Suprapubic skin (tissue), 4 donors: ENCODE measurements around the gene RANBP1. TPM values are rescaled to one million over a fixed set of nuclear protein-coding genes. Genes with fewer than 3 reads are reported as not detected.

Experiments
- DNase-seq, 2 donors: peaks; one replicate each; pipeline ENCODE4 v3.0.0-alpha.2; 2019; ENCODE audit warnings: low spot score in 2 of 2
- H3K27ac ChIP-seq: fragments of 200-600 bp; sonication (generic); one replicate; pipeline ENCODE4 v1.5.1; 2019
- H3K27me3 ChIP-seq: fragments of 200-600 bp; sonication (generic); one replicate; pipeline ENCODE4 v1.5.1; 2019
- H3K36me3 ChIP-seq: fragments of 200-600 bp; sonication (generic); one replicate; pipeline ENCODE4 v1.5.1; 2019
- H3K4me1 ChIP-seq: fragments of 200-600 bp; sonication (generic); one replicate; pipeline ENCODE4 v1.5.1; 2019
- H3K4me3 ChIP-seq: fragments of 200-600 bp; sonication (generic); one replicate; pipeline ENCODE4 v1.5.1; 2019; ENCODE audit warnings: mild to moderate bottlenecking
- H3K9me3 ChIP-seq: fragments of 200-600 bp; sonication (generic); one replicate; pipeline ENCODE4 v1.5.1; 2019
- EP300 ChIP-seq: sonication (generic); formaldehyde crosslinking; IDR thresholded peaks from one replicate; pipeline ENCODE4 v1.6.1; 2017; ENCODE audit warnings: antibody characterized with exemption
- POLR2A ChIP-seq, 2 donors: fragments of 450-650 bp; IDR thresholded peaks; one replicate each; pipeline ENCODE4 v1.6.1; 2017; ENCODE audit warnings: antibody characterized with exemption in 2 of 2, mild to moderate bottlenecking in 2 of 2, moderate library complexity in 2 of 2
- POLR2AphosphoS5 ChIP-seq, 3 donors: sonication (generic); formaldehyde crosslinking; IDR thresholded peaks; one replicate each; pipeline ENCODE4 v1.6.1; 2017; ENCODE audit warnings: antibody characterized with exemption in 3 of 3
- WGBS: methylation state at CpG from one replicate; pipeline ENCODE4 v1.1.5; 2018; 5-methylcytosine and 5-hydroxymethylcytosine counted together
- total RNA-seq, 4 donors: library from RNA; depleted of rRNA; stranded (reverse); fragments of >200 nt; gene quantifications; one replicate each; pipeline ENCODE4 v1.1.0, GENCODE V29; 2016
- TF ChIP-seq, protein P1 (sequence below), 2 donors: fragments of 200-600 bp in 1 of 2; fragments of 450-650 bp in 1 of 2; sonication (generic) in 1 of 2; IDR thresholded peaks; one replicate each; pipeline ENCODE4 v1.5.1; 2016 to 2019; ENCODE audit warnings: antibody characterized with exemption in 2 of 2, mild to moderate bottlenecking in 1 of 2, moderate library complexity in 1 of 2

The RANBP1 gene
- total RNA-seq, 4 donors from 2014 or later: 107 to 150 (median 119) TPM

- TF ChIP-seq POLR2AphosphoS5 (IDR thresholded peaks at IDR 0.05) (no peak), EP300 (no peak), POLR2A (IDR thresholded peaks at IDR 0.05) (no peak)
- TF ChIP-seq, protein P1, sequence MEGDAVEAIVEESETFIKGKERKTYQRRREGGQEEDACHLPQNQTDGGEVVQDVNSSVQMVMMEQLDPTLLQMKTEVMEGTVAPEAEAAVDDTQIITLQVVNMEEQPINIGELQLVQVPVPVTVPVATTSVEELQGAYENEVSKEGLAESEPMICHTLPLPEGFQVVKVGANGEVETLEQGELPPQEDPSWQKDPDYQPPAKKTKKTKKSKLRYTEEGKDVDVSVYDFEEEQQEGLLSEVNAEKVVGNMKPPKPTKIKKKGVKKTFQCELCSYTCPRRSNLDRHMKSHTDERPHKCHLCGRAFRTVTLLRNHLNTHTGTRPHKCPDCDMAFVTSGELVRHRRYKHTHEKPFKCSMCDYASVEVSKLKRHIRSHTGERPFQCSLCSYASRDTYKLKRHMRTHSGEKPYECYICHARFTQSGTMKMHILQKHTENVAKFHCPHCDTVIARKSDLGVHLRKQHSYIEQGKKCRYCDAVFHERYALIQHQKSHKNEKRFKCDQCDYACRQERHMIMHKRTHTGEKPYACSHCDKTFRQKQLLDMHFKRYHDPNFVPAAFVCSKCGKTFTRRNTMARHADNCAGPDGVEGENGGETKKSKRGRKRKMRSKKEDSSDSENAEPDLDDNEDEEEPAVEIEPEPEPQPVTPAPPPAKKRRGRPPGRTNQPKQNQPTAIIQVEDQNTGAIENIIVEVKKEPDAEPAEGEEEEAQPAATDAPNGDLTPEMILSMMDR (IDR thresholded peaks at IDR 0.05): no peak
- Histone ChIP-seq H3K27me3 (no peaks in the 10 kb centered on the region), H3K4me3 (no peak overlapping the region), H3K9me3 (peaks cover 4% of the 10 kb centered on the region), H3K36me3 (peaks cover 76% of the 10 kb centered on the region), H3K27ac (no peak overlapping the region), H3K4me1 (peaks cover 3% of the 10 kb centered on the region)
- 99% methylated on average over 5 of the region's 6 CpGs for WGBS
- DNase-seq: no peak
These were observed 16.7 kb upstream of the RANBP1 start for GRCh38 chr22:20099099-20099711.

- TF ChIP-seq POLR2A (IDR thresholded peaks at IDR 0.05): no peak
- no peak for TF ChIP-seq EP300
- TF ChIP-seq, protein P1 (IDR thresholded peaks at IDR 0.05): no peak
- no peak for TF ChIP-seq POLR2AphosphoS5 (IDR thresholded peaks at IDR 0.05)
- no peak overlapping the region for H3K4me3 ChIP-seq
- no peak for DNase-seq
- H3K36me3 ChIP-seq: peaks cover 75% of the 10 kb centered on the region
- WGBS: 82% methylated on average over 8 of the region's 8 CpGs
- peaks cover 3% of the 10 kb centered on the region for H3K4me1 ChIP-seq
- no peak overlapping the region for H3K27ac ChIP-seq
- peaks cover 3% of the 10 kb centered on the region for H3K9me3 ChIP-seq
- no peaks in the 10 kb centered on the region for H3K27me3 ChIP-seq
These were observed 14.3 kb upstream of the RANBP1 start for GRCh38 chr22:20101638-20102037.

DNA sequence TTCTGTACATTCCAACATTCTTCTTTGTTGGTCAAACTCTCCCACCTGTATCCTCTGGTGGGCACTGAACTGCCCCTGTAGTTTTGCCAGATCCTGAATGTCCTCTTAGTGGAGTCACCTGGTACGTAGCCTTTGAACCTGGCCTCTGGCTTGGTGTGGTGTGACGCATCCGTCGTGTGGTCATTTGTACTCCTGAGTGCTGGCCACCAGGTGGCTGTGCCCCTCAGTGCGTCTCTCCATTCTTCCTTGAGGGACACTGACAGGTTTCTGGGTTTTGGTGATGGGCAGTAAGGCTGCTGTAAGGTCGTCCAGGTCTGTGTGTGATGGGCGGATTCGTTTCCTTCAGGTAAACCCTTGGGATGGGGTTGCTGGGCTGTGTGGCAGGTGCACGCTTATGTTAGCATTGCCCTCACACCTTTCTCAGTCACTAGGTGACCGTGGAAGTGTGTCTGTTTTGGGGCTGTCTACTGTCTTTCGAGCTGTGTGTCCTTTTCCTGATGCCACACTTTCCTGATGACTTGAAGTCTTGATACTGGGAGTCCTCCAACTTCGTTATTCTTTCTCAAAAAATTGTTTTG, 13.6 kb upstream of the RANBP1 start:
- DNase-seq: no peak
- Histone ChIP-seq H3K27ac (no peak overlapping the region), H3K36me3 (peaks cover 75% of the 10 kb centered on the region), H3K27me3 (no peaks in the 10 kb centered on the region), H3K4me1 (peaks cover 3% of the 10 kb centered on the region), H3K4me3 (no peak overlapping the region), H3K9me3 (no peaks in the 10 kb centered on the region)
- no peak for TF ChIP-seq EP300
- TF ChIP-seq POLR2A (IDR thresholded peaks at IDR 0.05): no peak
- TF ChIP-seq POLR2AphosphoS5 (IDR thresholded peaks at IDR 0.05): no peak
- TF ChIP-seq, protein P1 (IDR thresholded peaks at IDR 0.05): no peak
- 91% methylated on average over 12 of the region's 12 CpGs for WGBS

- Histone ChIP-seq H3K36me3 (peaks cover 76% of the 10 kb centered on the region), H3K4me1 (no peaks in the 10 kb centered on the region), H3K9me3 (no peaks in the 10 kb centered on the region), H3K27ac (no peak overlapping the region), H3K27me3 (no peaks in the 10 kb centered on the region), H3K4me3 (no peak overlapping the region)
- WGBS: 97% methylated on average over 7 of the region's 7 CpGs
- no peak for DNase-seq
- TF ChIP-seq EP300: no peak
- TF ChIP-seq, protein P1 (IDR thresholded peaks at IDR 0.05): no peak
- TF ChIP-seq POLR2AphosphoS5 (IDR thresholded peaks at IDR 0.05): no peak
- no peak for TF ChIP-seq POLR2A (IDR thresholded peaks at IDR 0.05)
These were observed 10.3 kb upstream of the RANBP1 start for GRCh38 chr22:20105456-20106204.

GRCh38 chr22:20106205-20106848, 9.6 kb upstream of the RANBP1 start:
- Histone ChIP-seq H3K27me3 (no peaks in the 10 kb centered on the region), H3K4me3 (no peak overlapping the region), H3K27ac (no peak overlapping the region), H3K36me3 (peaks cover 81% of the 10 kb centered on the region), H3K9me3 (no peaks in the 10 kb centered on the region), H3K4me1 (no peaks in the 10 kb centered on the region)
- TF ChIP-seq, protein P1 (IDR thresholded peaks at IDR 0.05): no peak
- TF ChIP-seq POLR2A (IDR thresholded peaks at IDR 0.05) (no peak), EP300 (no peak), POLR2AphosphoS5 (IDR thresholded peaks at IDR 0.05) (no peak)
- WGBS: 72% methylated on average over 10 of the region's 20 CpGs
- DNase-seq: no peak
